GM12873 (cell line): ENCODE data around the gene CACNA2D2.

Source experiments
- CTCF ChIP-seq: IDR thresholded peaks from 2 replicates; pipeline ENCODE4 v1.5.1; 2012; ENCODE audit warnings: low read depth, mild to moderate bottlenecking, moderate library complexity, low read length, control low read depth; ENCODE audit not compliant: insufficient read depth; ENCODE audit errors: missing control alignments

The CACNA2D2 gene

GRCh38 chr3:50447290-50447840 lies 56.1 kb downstream of the CACNA2D2 start:
- TF ChIP-seq CTCF = no peak

GRCh38 chr3:50445919-50446318 lies 57.5 kb downstream of the CACNA2D2 start:
- TF ChIP-seq CTCF = no peak

- TF ChIP-seq CTCF = no peak
Observed at GRCh38 chr3:50444782-50445181, 58.7 kb downstream of the CACNA2D2 start.

GRCh38 chr3:50444213-50444612 lies 59.2 kb downstream of the CACNA2D2 start:
- no peak for TF ChIP-seq CTCF

- TF ChIP-seq CTCF = no peak
Observed at GRCh38 chr3:50442945-50443579, 60.4 kb downstream of the CACNA2D2 start.

- no peak for TF ChIP-seq CTCF
Observed at GRCh38 chr3:50441424-50442217, 61.8 kb downstream of the CACNA2D2 start.

- peak; percentile 93 for TF ChIP-seq CTCF
Observed at GRCh38 chr3:50436114-50436674, 67.2 kb downstream of the CACNA2D2 start.
